ENCODE data around the gene CCR5AS.
"Not testable (repeated sequence)": the region's sequence is repeated elsewhere in the genome, so short reads cannot be mapped to it uniquely, and the experiment has no call there.

CCR5AS gene

DNA sequence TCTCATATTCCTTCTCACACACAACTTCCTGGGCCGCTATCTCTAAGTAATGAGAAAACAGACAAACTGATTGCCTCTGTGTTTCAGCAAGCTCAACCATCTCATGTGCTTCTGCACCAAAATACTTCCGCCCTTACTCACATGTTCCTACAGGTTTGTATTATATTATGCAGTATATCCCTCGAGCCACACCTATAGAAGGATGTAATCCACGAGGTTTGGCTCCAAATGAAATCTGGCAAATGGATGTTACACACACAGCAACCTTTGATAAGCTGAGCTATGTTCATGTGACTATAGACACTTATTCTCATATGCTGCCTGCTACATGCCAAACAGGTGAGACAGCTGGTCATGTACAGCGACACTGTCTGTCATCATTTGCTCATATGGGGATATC is 22.8 kb upstream of the CCR5AS start:
- DNase-seq (ENCODE audit: low read depth in 1 of 2, low spot score in 1 of 2): no peak

DNA sequence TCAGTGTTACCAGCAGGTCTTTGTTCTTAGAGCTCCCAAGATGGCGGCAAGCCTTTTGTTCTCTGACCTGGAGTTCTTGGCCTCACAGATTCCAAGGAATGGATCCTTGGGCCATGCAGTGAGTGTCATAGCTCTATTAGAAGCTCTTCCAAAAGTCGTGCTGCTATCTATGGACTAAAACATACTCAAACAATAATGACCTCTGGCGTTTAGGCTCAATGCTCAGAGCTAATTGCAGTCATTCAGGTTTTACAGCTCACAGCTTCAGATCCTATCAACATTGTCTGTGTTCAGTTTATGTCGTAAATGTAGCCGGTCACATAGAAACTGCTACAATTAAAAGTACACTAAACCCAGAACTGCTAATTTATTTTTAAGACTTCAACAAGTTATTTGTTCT is 22.4 kb upstream of the CCR5AS start:
- DNase-seq (ENCODE audit: low read depth in 1 of 2, low spot score in 1 of 2): no peak

DNA sequence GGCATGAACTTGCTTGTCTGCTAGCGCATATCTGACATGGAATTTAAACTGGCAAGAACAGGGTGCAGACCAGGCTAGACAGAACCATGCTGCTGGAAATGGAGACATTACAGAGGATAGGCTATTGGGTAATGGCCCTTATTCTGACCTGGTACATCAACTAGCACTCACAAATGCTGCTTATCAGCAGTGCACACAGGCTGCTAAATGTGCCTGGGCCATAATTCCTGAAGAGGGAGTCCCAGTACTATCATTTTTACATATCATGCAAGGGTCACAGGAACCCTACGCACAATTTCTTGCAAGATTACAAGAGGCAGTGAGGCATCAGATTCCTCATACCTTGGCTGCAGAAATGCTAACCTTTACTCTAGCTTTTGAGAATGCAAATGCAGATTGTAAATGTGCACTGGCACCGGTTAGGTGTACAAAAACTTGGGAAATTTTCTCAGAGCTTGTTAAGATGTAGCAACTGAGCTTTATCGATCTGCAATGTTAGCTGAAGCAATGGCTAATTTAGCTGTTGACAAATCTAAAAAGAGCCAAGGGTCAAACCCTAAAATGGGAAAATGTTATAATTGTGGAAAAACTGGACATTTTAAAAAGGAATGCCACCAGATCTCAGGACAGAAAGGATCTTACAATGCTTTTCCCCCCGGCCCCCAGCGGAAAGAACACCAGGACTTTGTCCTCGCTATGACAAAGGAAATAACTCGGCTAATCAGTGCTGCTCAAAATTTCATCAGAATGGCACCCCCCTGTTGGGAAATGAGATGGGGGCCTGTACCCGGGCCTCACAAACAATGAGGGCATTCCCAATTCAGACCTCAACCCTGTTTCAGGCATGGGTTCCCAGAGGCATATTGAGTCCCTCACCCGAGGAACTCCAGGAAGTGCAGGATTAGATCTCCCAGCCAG is 21.3 kb upstream of the CCR5AS start:
- DNase-seq (ENCODE audit: low read depth in 1 of 2, low spot score in 1 of 2): no peak

DNA sequence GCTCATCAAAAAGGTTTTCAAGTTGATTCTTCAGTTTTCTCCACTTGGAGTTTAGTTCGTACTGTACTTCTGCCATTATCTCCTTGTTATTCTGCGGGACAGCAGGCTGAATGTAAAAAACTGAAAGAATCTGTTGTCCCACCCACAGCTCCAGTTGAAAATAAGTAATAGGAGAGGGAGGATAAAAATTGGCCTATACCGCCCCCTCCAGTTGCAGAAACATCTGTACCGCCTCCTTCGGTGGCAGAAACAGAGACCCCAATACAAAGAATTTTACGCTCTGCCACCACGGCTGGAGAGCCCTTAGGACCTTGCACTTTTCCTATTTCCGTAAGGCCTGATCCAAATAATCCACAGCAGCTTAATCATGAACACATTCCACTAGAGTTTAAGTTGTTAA is 20.5 kb upstream of the CCR5AS start:
- not testable (repeated sequence) for DNase-seq (ENCODE audit: low read depth in 1 of 2, low spot score in 1 of 2)

DNA sequence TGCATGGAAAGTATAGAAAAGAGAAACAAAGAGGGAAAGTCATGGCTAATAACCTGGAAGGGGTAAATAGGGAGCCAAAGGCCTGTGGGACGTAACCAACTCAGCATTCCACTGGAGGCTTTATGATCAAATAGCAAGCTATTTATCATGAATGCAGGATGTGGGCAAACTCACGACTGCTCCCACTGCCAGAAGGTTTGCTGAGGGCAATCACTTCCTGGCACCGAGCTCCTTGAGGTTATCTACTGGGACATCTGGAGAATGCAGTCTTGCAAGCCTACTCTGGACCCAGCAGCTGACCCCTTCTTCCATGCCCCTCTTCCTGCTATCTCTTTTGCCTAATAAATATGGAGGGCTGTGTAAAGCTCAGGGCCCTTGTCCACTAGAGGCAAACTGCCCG is 19.6 kb upstream of the CCR5AS start:
- DNase-seq (ENCODE audit: low read depth in 1 of 2, low spot score in 1 of 2): not testable (repeated sequence)

DNA sequence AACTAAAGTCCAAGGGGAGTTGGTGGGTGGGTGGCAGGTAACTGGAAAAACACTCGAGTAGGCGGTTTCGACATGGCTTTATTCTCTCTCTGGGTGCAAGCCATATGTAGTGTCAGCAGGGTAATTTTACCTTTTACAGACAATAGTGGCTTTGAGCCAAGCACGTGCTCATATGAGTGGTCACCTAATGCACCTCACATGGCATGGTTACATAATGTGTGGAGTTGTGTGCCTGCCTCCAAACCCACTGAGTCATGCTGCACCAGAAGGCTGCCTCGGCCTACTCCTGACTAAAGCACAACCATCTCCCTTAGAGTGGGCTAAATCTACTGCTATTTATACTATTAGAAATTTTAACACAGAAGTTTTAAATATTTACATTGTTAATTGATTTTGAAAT is 16.7 kb upstream of the CCR5AS start:
- DNase-seq (ENCODE audit: low read depth in 1 of 2, low spot score in 1 of 2): no peak

DNA sequence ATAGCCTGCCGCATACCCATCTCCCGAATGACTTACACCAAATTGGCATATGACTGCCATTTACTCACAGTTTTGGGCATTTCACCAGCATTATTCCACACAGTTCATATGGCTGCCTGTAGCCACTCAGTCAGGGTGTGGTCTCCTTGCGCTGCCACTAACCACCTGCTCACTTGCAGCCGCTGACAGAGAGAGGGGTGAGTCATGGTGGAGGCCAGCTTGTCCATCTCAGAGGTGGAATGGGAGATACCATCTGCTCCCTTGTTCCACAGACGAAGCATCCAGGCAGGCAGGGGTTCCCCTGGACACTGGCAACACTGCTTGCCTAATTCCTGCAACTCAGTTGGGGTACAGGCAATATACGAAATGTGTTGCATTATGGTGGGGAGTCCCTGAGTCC is 15.8 kb upstream of the CCR5AS start:
- DNase-seq (ENCODE audit: low read depth in 1 of 2, low spot score in 1 of 2): no peak

DNA sequence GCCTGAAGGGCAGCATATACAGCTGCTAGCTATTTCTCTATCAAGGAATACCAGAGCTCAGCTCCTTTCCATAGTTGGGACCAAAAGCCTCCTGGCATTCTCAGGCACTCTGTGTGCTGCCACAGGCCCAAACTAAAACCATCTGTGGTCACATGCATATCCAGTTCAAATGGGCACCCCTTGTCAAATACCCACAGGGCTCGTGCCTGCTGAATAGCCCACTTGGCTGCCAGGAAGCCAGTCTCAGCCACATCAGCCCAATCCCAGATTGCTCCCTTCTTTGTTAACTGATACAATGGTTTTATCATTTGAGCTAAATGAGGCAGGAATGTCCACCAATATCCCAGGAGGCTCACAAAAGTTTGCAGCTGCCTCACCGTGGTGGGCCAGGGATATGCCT is 14.1 kb upstream of the CCR5AS start:
- DNase-seq (ENCODE audit: low read depth in 1 of 2, low spot score in 1 of 2): no peak

DNA sequence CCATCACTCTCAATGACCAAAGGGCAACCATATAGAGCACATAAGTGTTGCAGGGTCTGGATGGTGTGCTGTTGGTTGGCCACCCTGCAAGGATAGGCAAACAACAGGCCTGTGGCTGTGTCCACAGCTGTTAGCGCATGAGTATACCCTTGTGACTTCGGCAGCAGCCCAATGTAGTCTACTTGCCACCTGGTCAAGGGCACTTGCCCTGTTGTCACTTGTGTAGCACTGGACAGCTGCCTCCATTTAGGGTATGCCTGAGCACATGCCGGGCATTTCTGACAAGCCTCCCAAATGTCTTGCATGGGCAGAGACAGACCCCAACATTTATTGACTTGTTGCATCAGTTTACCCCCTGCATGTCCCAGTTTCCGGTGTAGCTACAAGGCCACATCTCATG is 12.9 kb upstream of the CCR5AS start:
- DNase-seq (ENCODE audit: low read depth in 1 of 2, low spot score in 1 of 2): no peak

DNA sequence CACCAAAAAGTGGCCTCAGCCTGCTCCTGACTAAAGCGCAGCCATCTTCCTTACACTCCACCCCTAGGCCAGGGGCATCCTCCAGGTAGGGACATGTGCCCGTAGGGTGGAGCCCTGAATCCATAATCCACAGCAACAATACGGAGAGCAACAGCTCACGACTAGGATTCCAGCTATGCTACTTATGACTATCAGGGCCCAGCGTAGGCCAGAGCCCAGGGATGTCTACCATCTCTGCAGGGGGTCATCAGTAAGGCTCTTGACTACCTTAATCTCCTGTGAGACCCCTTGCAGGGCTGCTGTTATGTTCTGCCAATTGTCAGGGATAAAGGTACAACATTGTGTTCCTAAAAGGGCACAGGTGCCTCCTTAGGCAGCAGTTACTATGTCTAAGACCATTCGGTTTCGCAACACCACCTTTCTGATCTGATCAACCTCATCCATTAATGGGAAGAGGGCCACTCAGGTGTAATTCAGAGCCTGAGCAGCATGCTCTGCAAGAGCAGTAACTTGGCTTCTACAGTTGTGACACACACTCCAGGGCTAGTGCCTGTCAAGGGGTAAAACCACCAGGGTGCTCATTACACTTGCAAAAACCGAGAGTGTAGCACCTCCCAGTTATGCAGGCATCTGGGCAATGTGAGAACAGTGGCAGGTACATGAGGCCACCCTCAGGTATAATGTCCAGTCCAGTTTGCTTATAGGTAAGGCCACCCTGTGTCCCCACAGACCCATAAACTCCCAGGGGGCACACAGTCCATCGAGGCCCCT is 11.2 kb upstream of the CCR5AS start:
- DNase-seq (ENCODE audit: low read depth in 1 of 2, low spot score in 1 of 2): no peak

DNA sequence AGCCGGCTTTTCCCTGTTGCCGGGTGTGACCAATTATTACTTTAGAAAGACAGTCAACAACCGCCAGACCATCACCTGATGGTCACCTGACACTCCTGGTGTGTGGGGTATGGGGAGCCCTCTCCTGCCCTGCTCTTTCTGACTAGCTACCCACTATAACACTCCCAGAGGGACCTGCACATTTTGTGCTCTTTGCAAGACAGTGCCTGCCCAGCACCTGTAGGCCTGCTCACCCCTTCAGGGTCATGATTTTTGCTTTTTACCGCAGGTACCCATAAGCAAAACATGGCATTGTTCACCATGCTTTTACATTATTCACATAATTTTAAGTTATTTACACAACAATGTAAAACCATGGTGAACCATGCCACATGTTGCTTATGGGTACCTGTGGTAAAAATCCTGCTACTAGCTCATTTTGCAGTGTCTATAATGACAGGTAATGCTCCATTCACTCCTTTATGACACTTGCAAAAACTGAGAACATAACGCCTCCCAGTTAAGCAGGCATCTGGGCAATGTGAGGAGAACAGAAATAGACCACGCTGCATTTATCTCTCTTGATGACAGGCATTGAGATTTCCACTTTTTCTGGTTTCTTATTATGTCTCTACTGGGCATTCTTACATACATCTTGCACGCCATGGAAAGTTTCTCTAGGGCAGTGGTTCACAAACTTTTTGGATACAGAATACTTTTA is 10.1 kb upstream of the CCR5AS start:
- no peak for DNase-seq (ENCODE audit: low read depth in 1 of 2, low spot score in 1 of 2)

DNA sequence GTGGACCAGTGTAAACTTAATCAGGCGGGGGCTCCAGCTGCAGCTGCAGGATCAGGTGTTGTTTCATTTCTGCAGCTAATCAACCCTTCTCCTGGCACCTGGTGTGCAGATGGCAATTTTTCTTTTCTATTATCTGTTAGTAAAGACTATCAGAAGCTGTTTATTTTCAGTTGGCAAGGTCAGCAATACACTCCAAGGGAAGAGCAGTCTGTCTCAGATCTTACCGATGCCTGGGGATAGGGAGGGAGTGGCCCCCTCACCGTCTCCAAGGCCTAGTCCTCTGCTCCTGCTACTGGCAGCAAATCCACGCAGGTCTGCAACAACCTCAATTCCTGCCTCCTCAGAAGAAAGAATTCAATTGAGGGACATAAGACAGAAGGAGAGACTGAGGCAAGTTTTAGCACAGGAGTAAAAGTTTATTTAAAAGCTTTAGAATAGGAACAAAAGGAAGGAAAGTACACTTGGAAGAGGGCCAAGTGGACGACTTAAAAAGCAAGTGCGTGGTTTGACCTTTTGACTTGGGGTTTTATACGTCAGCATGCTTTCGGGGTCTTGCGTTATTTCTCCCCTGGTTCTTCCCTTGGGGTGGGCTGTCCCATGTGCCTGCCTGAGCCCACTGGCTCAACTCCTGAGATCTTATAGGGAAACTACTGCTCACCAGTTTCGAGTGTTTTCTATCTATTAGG is 9.4 kb upstream of the CCR5AS start:
- no peak for DNase-seq (ENCODE audit: low read depth in 1 of 2, low spot score in 1 of 2)

DNA sequence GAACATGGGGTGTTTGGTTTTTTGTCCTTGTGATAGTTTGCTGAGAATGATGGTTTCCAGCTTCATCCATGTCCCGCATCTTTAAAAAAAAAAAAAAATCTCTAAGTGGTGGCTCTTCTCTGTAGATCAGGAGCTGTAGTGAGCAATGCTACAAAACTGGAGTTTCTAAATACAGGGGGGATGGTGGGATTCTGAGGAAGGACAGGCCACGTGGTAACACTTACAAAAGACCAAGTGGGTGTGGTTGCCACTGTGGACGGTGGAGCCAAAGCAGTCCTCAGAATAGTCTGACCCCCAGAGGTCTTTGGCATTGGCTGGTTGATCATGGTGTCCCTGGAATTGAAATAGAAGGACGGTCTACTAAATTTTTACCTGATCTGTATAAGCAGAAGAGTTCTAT is 7.9 kb upstream of the CCR5AS start:
- no peak for DNase-seq (ENCODE audit: low read depth in 1 of 2, low spot score in 1 of 2)

DNA sequence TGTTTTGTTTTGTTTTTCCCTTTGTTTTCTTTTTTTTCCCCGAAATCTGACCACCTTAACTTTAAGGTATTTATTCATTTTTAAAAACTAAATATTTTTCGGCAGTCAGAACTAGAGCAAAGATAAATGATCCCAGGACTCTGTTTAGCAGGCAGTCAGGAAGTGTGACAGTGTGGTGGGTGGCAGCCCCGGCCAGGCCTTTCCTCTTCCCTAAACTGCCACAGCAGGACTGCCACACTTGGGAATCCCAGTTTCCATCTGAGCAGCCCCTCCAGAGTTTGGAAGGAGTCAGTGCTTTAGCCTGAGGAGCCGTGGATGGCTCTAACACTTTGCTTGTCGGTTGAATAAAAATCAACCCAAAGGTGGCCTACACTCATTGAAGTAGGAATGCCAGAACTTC is 7.1 kb upstream of the CCR5AS start:
- no peak for DNase-seq (ENCODE audit: low read depth in 1 of 2, low spot score in 1 of 2)

DNA sequence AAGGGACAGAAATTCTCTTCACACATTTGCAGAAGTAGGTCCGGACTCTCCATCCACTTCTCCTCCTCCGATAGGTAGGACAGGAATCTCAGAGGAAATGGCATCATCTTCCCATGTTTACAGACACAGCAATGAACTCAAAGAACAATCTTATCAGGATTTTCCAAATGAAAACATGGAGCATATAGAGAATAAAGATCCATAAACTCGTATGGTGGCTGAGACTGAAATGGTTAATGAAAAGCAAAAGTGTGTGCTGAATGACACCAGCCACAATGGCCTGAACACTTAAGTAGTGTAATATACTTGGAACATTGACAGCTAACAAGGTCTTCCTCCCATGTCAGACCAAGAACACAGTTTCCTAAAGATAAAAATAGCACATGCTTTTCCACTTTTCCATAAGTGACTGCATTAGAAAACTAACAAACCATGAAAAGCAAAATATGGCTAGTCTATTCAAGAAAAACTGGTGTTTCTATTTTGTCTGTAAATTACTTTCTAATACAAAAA is 6.0 kb upstream of the CCR5AS start:
- DNase-seq (ENCODE audit: low read depth in 1 of 2, low spot score in 1 of 2): no peak

DNA sequence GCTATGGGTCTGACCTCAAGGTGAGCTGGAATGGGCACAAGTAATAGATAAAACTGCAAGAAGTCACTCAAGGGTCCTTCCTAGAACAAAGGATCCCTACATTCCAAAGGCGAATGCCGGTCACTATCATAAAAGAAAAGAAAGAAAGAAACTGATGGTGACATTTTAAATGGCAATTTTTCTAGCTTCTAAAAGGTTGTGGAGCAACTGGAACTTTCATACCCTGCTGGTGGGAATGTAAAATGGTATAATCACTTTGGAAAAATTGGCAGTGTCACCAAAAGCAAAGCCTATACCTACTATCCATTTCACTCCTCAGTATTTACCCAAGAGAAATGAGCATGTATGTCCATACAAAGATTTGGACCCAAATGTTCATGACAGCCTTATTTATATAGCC is 4.4 kb upstream of the CCR5AS start:
- DNase-seq (ENCODE audit: low read depth in 1 of 2, low spot score in 1 of 2): no peak

DNA sequence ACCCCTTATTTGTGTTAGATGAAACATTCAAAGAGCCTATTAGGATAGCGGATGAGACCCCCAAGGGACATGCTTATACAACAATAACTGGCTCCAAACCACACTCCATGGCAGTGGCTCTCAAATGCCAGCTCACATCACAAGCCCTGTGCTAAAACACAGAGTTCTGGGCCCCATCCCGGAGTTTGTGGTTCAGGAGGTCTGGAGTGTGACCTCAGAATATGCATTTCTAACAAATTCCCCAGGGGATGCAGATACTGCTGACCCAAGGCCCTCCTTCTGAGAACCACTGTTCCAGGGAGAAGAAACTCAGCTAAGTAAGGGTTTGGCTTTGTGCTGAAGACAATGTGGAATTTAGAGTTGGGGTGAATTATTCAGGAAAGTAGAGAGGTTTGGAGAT is 3.8 kb upstream of the CCR5AS start:
- no peak for DNase-seq (ENCODE audit: low read depth in 1 of 2, low spot score in 1 of 2)

DNA sequence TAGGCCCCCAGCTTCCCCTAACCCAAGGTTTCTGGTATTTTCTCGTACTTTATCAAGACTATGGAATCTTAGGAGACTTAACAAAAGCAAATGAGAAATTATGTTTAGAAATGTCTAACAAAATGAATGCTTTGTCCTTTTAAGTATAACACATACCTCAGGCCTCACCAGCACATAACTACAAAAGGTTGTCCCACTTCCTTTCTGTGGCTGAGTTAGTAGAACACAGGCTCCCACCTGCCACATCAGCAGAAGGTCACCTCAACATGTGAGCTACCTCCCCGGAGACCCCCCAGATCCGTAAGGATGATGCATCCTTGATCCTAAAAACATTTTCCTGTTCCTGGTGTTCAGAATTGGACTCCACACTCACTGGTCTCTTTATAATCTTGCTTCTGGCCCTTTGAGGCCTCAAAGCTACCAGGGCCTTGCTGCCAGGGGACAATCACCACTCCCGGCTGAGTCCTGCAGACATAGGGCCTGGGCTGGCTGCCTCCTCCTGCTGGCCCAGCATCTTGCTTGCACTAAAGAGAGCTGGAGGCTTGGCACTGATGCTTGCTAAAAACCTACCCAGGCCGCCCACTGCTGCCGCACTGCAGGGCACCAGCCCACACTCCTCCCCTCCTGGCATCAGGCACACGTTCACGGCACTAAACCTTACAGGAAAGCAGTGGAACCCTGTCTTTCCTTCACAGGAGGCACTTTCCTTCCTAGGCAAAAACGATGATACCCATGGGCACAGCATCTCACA is 3.0 kb upstream of the CCR5AS start:
- no peak for DNase-seq (ENCODE audit: low read depth in 1 of 2, low spot score in 1 of 2)

DNA sequence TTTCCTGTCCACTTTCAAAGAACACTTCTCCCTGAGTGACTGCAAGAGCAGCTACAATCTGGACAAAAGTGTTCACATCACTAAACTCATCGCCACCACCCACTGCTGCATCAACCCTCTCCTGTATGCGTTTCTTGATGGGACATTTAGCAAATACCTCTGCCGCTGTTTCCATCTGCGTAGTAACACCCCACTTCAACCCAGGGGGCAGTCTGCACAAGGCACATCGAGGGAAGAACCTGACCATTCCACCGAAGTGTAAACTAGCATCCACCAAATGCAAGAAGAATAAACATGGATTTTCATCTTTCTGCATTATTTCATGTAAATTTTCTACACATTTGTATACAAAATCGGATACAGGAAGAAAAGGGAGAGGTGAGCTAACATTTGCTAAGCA is 2.0 kb upstream of the CCR5AS start:
- no peak for DNase-seq (ENCODE audit: low read depth in 1 of 2, low spot score in 1 of 2)

DNA sequence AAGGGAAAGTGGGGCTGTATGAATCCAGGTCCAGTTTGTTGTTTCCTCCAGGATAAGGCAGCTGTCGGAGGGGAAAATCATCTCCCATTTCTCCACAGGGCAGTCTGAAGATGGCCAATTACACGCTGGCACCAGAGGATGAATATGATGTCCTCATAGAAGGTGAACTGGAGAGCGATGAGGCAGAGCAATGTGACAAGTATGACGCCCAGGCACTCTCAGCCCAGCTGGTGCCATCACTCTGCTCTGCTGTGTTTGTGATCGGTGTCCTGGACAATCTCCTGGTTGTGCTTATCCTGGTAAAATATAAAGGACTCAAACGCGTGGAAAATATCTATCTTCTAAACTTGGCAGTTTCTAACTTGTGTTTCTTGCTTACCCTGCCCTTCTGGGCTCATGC is 1.1 kb upstream of the CCR5AS start:
- DNase-seq (ENCODE audit: low read depth in 1 of 2, low spot score in 1 of 2): no peak

DNA sequence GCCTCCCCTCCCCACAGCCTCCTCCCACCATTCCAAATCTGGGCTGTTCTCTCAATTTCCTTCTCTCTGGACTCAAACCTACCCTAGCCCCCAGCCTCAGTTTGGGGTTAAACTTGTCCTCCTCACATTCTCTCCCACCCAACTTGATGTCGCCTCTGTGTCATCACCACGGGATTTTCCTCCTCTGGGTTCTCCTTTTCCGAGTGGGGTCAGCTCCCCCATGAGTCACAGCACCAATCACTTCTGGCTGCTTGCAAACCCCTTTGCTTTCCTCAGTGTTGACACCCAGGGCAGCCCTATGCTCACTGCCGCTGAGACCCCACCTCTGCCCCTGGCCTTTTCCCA is 451 bp downstream of the CCR5AS start:
- no peak for DNase-seq (ENCODE audit: low read depth in 1 of 2, low spot score in 1 of 2)

Measured in stimulated activated CD4-positive, alpha-beta T cell treated with anti-CD3 and anti-CD28 coated beads, Interleukin-15, amount 100 ng/mL, for 1 hour (primary cell).